GM19372 (cell line): ENCODE measurements around the gene ATP8A1.
"Not testable (repeated sequence)": the region's sequence is repeated elsewhere in the genome, so short reads cannot be mapped to it uniquely, and the experiment has no call there.

Experiments
- ATAC-seq: cut with Tn5 transposase; IDR thresholded peaks from one replicate; pipeline ENCODE4 v1.9.1; 2021; ENCODE audit warnings: mild to moderate bottlenecking, low read depth, moderate library complexity; ENCODE audit not compliant: unreplicated experiment

ATP8A1 gene

GRCh38 chr4:42480717-42481116 is 176.2 kb downstream of the ATP8A1 start:
- no peak for ATAC-seq

- ATAC-seq: no peak
Observed at GRCh38 chr4:42480281-42480680, 176.6 kb downstream of the ATP8A1 start.

GRCh38 chr4:42478946-42479345 is 178.0 kb downstream of the ATP8A1 start:
- ATAC-seq: no peak

- peak; percentile 72 for ATAC-seq
Observed at GRCh38 chr4:42478509-42478908, 178.4 kb downstream of the ATP8A1 start.

GRCh38 chr4:42474406-42474805 is 182.5 kb downstream of the ATP8A1 start:
- ATAC-seq: no peak

GRCh38 chr4:42473071-42473684 is 183.7 kb downstream of the ATP8A1 start:
- ATAC-seq: no peak

GRCh38 chr4:42471896-42472295 is 185.0 kb downstream of the ATP8A1 start:
- no peak for ATAC-seq

- ATAC-seq: no peak
Observed at GRCh38 chr4:42470023-42470422, 186.9 kb downstream of the ATP8A1 start.

- ATAC-seq: not testable (repeated sequence)
Observed at GRCh38 chr4:42467777-42468176, 189.1 kb downstream of the ATP8A1 start.

GRCh38 chr4:42466273-42466844 is 190.5 kb downstream of the ATP8A1 start:
- no peak for ATAC-seq

GRCh38 chr4:42464550-42465094 is 192.3 kb downstream of the ATP8A1 start:
- ATAC-seq: no peak

GRCh38 chr4:42461216-42461615 is 195.7 kb downstream of the ATP8A1 start:
- not testable (repeated sequence) for ATAC-seq

- peak; percentile 93 for ATAC-seq
Observed at GRCh38 chr4:42460043-42460442, 196.9 kb downstream of the ATP8A1 start.

GRCh38 chr4:42458657-42459056 is 198.2 kb downstream of the ATP8A1 start:
- no peak for ATAC-seq

- ATAC-seq: no peak
Observed at GRCh38 chr4:42454755-42455420, 202.0 kb downstream of the ATP8A1 start.

GRCh38 chr4:42453612-42454011 is 203.3 kb downstream of the ATP8A1 start:
- ATAC-seq: peak; percentile 71

- ATAC-seq: no peak
Observed at GRCh38 chr4:42452823-42453222, 204.1 kb downstream of the ATP8A1 start.

GRCh38 chr4:42446823-42447222 is 210.1 kb downstream of the ATP8A1 start:
- ATAC-seq: no peak

- ATAC-seq: no peak
Observed at GRCh38 chr4:42445038-42445437, 211.9 kb downstream of the ATP8A1 start.

- ATAC-seq: no peak
Observed at GRCh38 chr4:42442601-42443000, 214.3 kb downstream of the ATP8A1 start.

GRCh38 chr4:42440083-42440482 is 216.8 kb downstream of the ATP8A1 start:
- ATAC-seq: no peak
